WTC11 (cell line): ENCODE data around the gene SNX25. TPM values are rescaled to one million over a fixed set of nuclear protein-coding genes. Genes with fewer than 3 reads are reported as not detected.

Experiments used
- ATAC-seq: fragments of 200-7000 bp; cut with Tn5 transposase; 2 replicates; pipeline ENCODE4 v1.10.0; 2021; ENCODE audit warnings: mild to moderate bottlenecking, moderate library complexity
- CTCF ChIA-PET: fragments of 300-600 bp; sonication (Branson Sonifier 250); formaldehyde crosslinking; loops from one replicate; lab custom pipeline; 2021; ENCODE audit warnings: antibody characterized with exemption; lab: Charles Lee
- POLR2A ChIA-PET: fragments of 350-600 bp; sonication (Branson Sonifier 250); formaldehyde crosslinking; loops from one replicate; lab custom pipeline; 2021; ENCODE audit warnings: antibody characterized with exemption; lab: Charles Lee
- DNase-seq: peaks from one replicate; pipeline ENCODE4 v3.0.0; 2021; ENCODE audit warnings: low spot score
- H3K27ac Mint-ChIP-seq: 2 replicates; pipeline ENCODE4 v1.8.0; 2021; ENCODE audit warnings: mixed read lengths
- H3K27me3 Mint-ChIP-seq: 2 replicates; pipeline ENCODE4 v1.8.0; 2021; ENCODE audit warnings: low read depth, mild to moderate bottlenecking, moderate library complexity, mixed read lengths
- H3K36me3 Mint-ChIP-seq: 2 replicates; pipeline ENCODE4 v1.8.0; 2021; ENCODE audit warnings: mixed read lengths
- H3K4me1 Mint-ChIP-seq: 2 replicates; pipeline ENCODE4 v1.8.0; 2022; ENCODE audit warnings: mixed read lengths
- H3K4me3 Mint-ChIP-seq: 2 replicates; pipeline ENCODE4 v1.8.0; 2021; ENCODE audit warnings: mild to moderate bottlenecking, moderate library complexity, mixed read lengths
- H3K9me3 Mint-ChIP-seq: 2 replicates; pipeline ENCODE4 v1.8.0; 2021; ENCODE audit warnings: mixed read lengths
- GABPB1 ChIP-seq: sonication (generic); formaldehyde crosslinking; IDR thresholded peaks from 2 replicates; pipeline ENCODE4 v1.8.1; 2023; ENCODE audit warnings: mild to moderate bottlenecking, missing genetic modification reagents
- IRF2 ChIP-seq: sonication (generic); formaldehyde crosslinking; IDR thresholded peaks from 2 replicates; pipeline ENCODE4 v1.8.0; 2022; ENCODE audit warnings: low read depth, missing genetic modification reagents, borderline replicate concordance
- JUN ChIP-seq: sonication (generic); formaldehyde crosslinking; IDR thresholded peaks from 2 replicates; pipeline ENCODE4 v1.8.0; 2023; ENCODE audit warnings: mild to moderate bottlenecking, missing genetic modification reagents
- MXD4 ChIP-seq: fragments of 250-450 bp; sonication (Bioruptor Pico); IDR thresholded peaks from 2 replicates; pipeline ENCODE4 v1.8.0; 2021; ENCODE audit warnings: mild to moderate bottlenecking, moderate library complexity, borderline replicate concordance
- MYBL2 ChIP-seq: sonication (generic); formaldehyde crosslinking; IDR thresholded peaks from 2 replicates; pipeline ENCODE4 v1.8.1; 2023; ENCODE audit warnings: mild to moderate bottlenecking, moderate library complexity, missing genetic modification reagents
- NR3C1 ChIP-seq: sonication (generic); formaldehyde crosslinking; conservative IDR thresholded peaks from 2 replicates; pipeline ENCODE4 v1.8.1; 2023; ENCODE audit warnings: low read depth, mild to moderate bottlenecking, missing genetic modification reagents
- OVOL2 ChIP-seq: fragments of 250-450 bp; sonication (Bioruptor Pico); IDR thresholded peaks from 2 replicates; pipeline ENCODE4 v1.9.0; 2021; ENCODE audit warnings: mild to moderate bottlenecking, borderline replicate concordance
- RELA ChIP-seq: sonication (generic); formaldehyde crosslinking; IDR thresholded peaks from 2 replicates; pipeline ENCODE4 v1.8.1; 2022; ENCODE audit warnings: missing genetic modification reagents, mild to moderate bottlenecking, borderline replicate concordance
- SOX15 ChIP-seq: fragments of 250-450 bp; sonication (Bioruptor Pico); IDR thresholded peaks from 2 replicates; pipeline ENCODE4 v1.9.0; 2021; ENCODE audit warnings: mild to moderate bottlenecking
- SP1 ChIP-seq: sonication (generic); formaldehyde crosslinking; conservative IDR thresholded peaks from 2 replicates; pipeline ENCODE4 v1.8.1; 2022; ENCODE audit warnings: missing genetic modification reagents
- ZBTB21 ChIP-seq: sonication (generic); formaldehyde crosslinking; IDR thresholded peaks from 2 replicates; pipeline ENCODE4 v1.8.1; 2023; ENCODE audit warnings: mild to moderate bottlenecking, missing genetic modification reagents, borderline replicate concordance
- ZNF121 ChIP-seq: sonication (generic); formaldehyde crosslinking; IDR thresholded peaks from 2 replicates; pipeline ENCODE4 v1.8.0; 2023; ENCODE audit warnings: missing genetic modification reagents
- ZNF263 ChIP-seq: sonication (generic); formaldehyde crosslinking; IDR thresholded peaks from 2 replicates; pipeline ENCODE4 v1.8.1; 2022; ENCODE audit warnings: low read depth, mild to moderate bottlenecking, moderate library complexity, missing genetic modification reagents
- ZNF396 ChIP-seq: fragments of 250-450 bp; sonication (Bioruptor Pico); IDR thresholded peaks from 2 replicates; pipeline ENCODE4 v1.8.0; 2021; ENCODE audit warnings: mild to moderate bottlenecking, moderate library complexity, borderline replicate concordance
- total RNA-seq: library from RNA; stranded (reverse); gene quantifications from 3 replicates; pipeline ENCODE4 v1.2.3, GENCODE V29; 2021
- TF ChIP-seq, protein P1 (sequence below): sonication (generic); formaldehyde crosslinking; IDR thresholded peaks from 2 replicates; pipeline ENCODE4 v1.8.1; 2023; ENCODE audit warnings: mild to moderate bottlenecking, missing genetic modification reagents, borderline replicate concordance
- TF ChIP-seq, protein P2 (sequence below): sonication (generic); formaldehyde crosslinking; IDR thresholded peaks from 2 replicates; pipeline ENCODE4 v1.8.1; 2023; ENCODE audit warnings: mild to moderate bottlenecking, missing genetic modification reagents, moderate library complexity
- TF ChIP-seq, protein P3 (sequence below): sonication (generic); formaldehyde crosslinking; conservative IDR thresholded peaks from 2 replicates; pipeline ENCODE4 v1.8.1; 2023; ENCODE audit warnings: mild to moderate bottlenecking, low read depth, missing genetic modification reagents, moderate library complexity
- TF ChIP-seq, protein P4 (sequence below): sonication (generic); formaldehyde crosslinking; IDR thresholded peaks from 2 replicates; pipeline ENCODE4 v1.8.1; 2023; ENCODE audit warnings: mild to moderate bottlenecking, missing genetic modification reagents
- TF ChIP-seq, protein P5 (sequence below): sonication (generic); formaldehyde crosslinking; IDR thresholded peaks from 2 replicates; pipeline ENCODE4 v1.8.0; 2023; ENCODE audit warnings: mild to moderate bottlenecking, missing genetic modification reagents

SNX25 gene
- total RNA-seq, 1 experiment from 2014 or later: 16.9 TPM

DNA sequence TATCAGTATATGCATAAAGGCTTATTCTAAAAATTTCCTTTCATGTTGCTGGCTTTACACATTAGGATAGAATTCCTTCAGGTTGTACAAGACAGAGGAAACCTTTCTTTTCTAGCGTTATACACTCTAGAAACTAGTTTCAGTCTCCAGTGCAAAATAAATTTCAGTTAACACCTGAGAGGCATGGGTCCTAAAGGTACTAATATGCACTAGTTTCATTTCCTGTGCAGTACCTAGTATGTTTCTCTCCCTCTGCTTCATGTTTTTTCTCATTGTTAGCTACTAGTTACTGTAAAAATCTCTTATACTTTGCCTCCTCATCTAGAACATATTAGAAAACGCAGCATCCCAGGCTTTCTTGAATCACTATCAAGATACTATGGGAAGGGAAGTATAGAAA, 54.0 kb downstream of the SNX25 start (continued):
- TF ChIP-seq, protein P1, sequence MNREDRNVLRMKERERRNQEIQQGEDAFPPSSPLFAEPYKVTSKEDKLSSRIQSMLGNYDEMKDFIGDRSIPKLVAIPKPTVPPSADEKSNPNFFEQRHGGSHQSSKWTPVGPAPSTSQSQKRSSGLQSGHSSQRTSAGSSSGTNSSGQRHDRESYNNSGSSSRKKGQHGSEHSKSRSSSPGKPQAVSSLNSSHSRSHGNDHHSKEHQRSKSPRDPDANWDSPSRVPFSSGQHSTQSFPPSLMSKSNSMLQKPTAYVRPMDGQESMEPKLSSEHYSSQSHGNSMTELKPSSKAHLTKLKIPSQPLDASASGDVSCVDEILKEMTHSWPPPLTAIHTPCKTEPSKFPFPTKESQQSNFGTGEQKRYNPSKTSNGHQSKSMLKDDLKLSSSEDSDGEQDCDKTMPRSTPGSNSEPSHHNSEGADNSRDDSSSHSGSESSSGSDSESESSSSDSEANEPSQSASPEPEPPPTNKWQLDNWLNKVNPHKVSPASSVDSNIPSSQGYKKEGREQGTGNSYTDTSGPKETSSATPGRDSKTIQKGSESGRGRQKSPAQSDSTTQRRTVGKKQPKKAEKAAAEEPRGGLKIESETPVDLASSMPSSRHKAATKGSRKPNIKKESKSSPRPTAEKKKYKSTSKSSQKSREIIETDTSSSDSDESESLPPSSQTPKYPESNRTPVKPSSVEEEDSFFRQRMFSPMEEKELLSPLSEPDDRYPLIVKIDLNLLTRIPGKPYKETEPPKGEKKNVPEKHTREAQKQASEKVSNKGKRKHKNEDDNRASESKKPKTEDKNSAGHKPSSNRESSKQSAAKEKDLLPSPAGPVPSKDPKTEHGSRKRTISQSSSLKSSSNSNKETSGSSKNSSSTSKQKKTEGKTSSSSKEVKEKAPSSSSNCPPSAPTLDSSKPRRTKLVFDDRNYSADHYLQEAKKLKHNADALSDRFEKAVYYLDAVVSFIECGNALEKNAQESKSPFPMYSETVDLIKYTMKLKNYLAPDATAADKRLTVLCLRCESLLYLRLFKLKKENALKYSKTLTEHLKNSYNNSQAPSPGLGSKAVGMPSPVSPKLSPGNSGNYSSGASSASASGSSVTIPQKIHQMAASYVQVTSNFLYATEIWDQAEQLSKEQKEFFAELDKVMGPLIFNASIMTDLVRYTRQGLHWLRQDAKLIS (CRISPR knock-in tag): no peak
- TF ChIP-seq, protein P2, sequence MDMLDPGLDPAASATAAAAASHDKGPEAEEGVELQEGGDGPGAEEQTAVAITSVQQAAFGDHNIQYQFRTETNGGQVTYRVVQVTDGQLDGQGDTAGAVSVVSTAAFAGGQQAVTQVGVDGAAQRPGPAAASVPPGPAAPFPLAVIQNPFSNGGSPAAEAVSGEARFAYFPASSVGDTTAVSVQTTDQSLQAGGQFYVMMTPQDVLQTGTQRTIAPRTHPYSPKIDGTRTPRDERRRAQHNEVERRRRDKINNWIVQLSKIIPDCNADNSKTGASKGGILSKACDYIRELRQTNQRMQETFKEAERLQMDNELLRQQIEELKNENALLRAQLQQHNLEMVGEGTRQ (CRISPR knock-in tag): no peak
- no peak for TF ChIP-seq JUN (CRISPR knock-in tag)

DNA sequence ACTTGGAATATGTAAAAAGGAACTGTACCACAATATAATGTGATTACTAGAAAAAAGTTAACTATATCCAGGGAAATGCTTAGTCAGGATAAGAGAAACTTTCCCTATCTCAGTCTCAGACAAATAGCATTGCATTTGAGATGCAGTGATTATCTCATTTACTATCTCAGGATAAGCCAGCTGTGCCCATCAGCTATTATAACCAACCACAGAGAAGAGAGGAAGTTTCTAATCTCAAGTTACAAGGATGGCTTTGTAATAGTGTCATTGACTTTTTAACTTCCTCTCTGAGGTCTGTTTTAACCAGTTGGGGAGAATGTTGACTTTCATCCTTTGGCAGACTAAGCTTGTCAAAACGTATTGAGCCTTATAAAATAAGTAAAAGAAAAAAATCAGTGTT, 56.5 kb downstream of the SNX25 start:
- H3K27me3 Mint-ChIP-seq: no peaks in the 10 kb centered on the region
- peak; percentile 58; the same call in 1 of the 2 replicates for ATAC-seq
- no peak overlapping the region for H3K4me3 Mint-ChIP-seq
- peaks cover 12% of the 10 kb centered on the region for H3K4me1 Mint-ChIP-seq
- no peaks in the 10 kb centered on the region for H3K9me3 Mint-ChIP-seq
- POLR2A ChIA-PET: no interaction called here
- DNase-seq: no peak
- peaks cover 6% of the 10 kb centered on the region; the same call in 1 of the 2 replicates for H3K36me3 Mint-ChIP-seq
- TF ChIP-seq GABPB1 (CRISPR knock-in tag) (no peak), OVOL2 (CRISPR knock-in tag) (no peak), ZNF263 (CRISPR knock-in tag) (no peak), ZBTB21 (no peak), ZNF396 (CRISPR knock-in tag) (no peak), SOX15 (CRISPR knock-in tag) (no peak), RELA (CRISPR knock-in tag) (no peak), MYBL2 (CRISPR knock-in tag) (no peak), SP1 (CRISPR knock-in tag) (no peak), ZNF121 (CRISPR knock-in tag) (no peak), MXD4 (CRISPR knock-in tag) (no peak), IRF2 (CRISPR knock-in tag) (no peak), NR3C1 (CRISPR knock-in tag) (no peak)
- TF ChIP-seq, protein P3, sequence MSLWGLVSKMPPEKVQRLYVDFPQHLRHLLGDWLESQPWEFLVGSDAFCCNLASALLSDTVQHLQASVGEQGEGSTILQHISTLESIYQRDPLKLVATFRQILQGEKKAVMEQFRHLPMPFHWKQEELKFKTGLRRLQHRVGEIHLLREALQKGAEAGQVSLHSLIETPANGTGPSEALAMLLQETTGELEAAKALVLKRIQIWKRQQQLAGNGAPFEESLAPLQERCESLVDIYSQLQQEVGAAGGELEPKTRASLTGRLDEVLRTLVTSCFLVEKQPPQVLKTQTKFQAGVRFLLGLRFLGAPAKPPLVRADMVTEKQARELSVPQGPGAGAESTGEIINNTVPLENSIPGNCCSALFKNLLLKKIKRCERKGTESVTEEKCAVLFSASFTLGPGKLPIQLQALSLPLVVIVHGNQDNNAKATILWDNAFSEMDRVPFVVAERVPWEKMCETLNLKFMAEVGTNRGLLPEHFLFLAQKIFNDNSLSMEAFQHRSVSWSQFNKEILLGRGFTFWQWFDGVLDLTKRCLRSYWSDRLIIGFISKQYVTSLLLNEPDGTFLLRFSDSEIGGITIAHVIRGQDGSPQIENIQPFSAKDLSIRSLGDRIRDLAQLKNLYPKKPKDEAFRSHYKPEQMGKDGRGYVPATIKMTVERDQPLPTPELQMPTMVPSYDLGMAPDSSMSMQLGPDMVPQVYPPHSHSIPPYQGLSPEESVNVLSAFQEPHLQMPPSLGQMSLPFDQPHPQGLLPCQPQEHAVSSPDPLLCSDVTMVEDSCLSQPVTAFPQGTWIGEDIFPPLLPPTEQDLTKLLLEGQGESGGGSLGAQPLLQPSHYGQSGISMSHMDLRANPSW (CRISPR knock-in tag): no peak
- TF ChIP-seq, protein P4, sequence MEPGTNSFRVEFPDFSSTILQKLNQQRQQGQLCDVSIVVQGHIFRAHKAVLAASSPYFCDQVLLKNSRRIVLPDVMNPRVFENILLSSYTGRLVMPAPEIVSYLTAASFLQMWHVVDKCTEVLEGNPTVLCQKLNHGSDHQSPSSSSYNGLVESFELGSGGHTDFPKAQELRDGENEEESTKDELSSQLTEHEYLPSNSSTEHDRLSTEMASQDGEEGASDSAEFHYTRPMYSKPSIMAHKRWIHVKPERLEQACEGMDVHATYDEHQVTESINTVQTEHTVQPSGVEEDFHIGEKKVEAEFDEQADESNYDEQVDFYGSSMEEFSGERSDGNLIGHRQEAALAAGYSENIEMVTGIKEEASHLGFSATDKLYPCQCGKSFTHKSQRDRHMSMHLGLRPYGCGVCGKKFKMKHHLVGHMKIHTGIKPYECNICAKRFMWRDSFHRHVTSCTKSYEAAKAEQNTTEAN (CRISPR knock-in tag): no peak
- TF ChIP-seq, protein P5, sequence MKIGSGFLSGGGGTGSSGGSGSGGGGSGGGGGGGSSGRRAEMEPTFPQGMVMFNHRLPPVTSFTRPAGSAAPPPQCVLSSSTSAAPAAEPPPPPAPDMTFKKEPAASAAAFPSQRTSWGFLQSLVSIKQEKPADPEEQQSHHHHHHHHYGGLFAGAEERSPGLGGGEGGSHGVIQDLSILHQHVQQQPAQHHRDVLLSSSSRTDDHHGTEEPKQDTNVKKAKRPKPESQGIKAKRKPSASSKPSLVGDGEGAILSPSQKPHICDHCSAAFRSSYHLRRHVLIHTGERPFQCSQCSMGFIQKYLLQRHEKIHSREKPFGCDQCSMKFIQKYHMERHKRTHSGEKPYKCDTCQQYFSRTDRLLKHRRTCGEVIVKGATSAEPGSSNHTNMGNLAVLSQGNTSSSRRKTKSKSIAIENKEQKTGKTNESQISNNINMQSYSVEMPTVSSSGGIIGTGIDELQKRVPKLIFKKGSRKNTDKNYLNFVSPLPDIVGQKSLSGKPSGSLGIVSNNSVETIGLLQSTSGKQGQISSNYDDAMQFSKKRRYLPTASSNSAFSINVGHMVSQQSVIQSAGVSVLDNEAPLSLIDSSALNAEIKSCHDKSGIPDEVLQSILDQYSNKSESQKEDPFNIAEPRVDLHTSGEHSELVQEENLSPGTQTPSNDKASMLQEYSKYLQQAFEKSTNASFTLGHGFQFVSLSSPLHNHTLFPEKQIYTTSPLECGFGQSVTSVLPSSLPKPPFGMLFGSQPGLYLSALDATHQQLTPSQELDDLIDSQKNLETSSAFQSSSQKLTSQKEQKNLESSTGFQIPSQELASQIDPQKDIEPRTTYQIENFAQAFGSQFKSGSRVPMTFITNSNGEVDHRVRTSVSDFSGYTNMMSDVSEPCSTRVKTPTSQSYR: no peak
- H3K27ac Mint-ChIP-seq: peak overlapping the region; percentile 61; the same call in 1 of the 2 replicates
- CTCF ChIA-PET: no interaction called here
